C4-2B (cell line): ENCODE results near the gene MEFV.

ENCODE experiments used
- ZFX ChIP-seq: fragments of 450-650 bp; IDR thresholded peaks from 2 replicates; pipeline ENCODE4 v1.6.1; 2017
- TF ChIP-seq, protein P1 (sequence below): fragments of 450-650 bp; conservative IDR thresholded peaks from 2 replicates; pipeline ENCODE4 v1.5.1; 2017; ENCODE audit warnings: mild to moderate bottlenecking

DNA sequence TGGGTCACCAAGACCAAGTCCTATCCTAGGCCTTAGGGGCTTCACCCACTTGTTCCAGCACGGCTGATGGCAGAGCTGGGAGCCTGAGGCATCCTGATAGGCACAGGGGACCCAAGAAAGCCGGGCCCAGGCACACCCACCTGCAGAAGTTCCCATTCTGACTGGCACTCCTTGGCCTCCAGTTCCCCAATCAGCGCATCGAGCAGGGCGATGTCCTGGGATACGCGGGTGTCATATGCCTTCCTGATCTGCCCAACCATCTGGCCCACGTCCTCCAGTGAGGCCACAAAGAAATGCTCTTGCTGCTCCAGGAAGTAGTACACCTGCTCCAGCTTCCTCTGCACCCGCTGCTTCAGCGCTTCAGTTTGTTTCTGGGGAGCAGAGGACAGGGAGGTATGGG is 9.6 kb downstream of the MEFV start:
- TF ChIP-seq, protein P1, sequence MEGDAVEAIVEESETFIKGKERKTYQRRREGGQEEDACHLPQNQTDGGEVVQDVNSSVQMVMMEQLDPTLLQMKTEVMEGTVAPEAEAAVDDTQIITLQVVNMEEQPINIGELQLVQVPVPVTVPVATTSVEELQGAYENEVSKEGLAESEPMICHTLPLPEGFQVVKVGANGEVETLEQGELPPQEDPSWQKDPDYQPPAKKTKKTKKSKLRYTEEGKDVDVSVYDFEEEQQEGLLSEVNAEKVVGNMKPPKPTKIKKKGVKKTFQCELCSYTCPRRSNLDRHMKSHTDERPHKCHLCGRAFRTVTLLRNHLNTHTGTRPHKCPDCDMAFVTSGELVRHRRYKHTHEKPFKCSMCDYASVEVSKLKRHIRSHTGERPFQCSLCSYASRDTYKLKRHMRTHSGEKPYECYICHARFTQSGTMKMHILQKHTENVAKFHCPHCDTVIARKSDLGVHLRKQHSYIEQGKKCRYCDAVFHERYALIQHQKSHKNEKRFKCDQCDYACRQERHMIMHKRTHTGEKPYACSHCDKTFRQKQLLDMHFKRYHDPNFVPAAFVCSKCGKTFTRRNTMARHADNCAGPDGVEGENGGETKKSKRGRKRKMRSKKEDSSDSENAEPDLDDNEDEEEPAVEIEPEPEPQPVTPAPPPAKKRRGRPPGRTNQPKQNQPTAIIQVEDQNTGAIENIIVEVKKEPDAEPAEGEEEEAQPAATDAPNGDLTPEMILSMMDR: no peak
- no peak for TF ChIP-seq ZFX
